Sigmoid colon (tissue), 7 donors: ENCODE results near the gene F8. TPM values are rescaled to one million over a fixed set of nuclear protein-coding genes. Genes with fewer than 3 reads are reported as not detected.
A peak's percentile ranks its signal among the peaks of the same experiment; 100 is the strongest.
"Not testable (repeated sequence)": the region's sequence is repeated elsewhere in the genome, so short reads cannot be mapped to it uniquely, and the experiment has no call there.

Source experiments
- DNase-seq: peaks from one replicate; pipeline ENCODE4 v3.0.0-alpha.2; 2019
- H3K27ac ChIP-seq, 4 donors: fragments of 200-600 bp; sonication (generic); one replicate each; pipeline ENCODE4 v1.5.1; 2016 to 2019; ENCODE audit warnings: mild to moderate bottlenecking in 1 of 4
- H3K27me3 ChIP-seq, 3 donors: fragments of 200-600 bp; sonication (generic); one replicate each; pipeline ENCODE4 v1.5.1; 2019; ENCODE audit warnings: mild to moderate bottlenecking in 1 of 3
- H3K36me3 ChIP-seq, 4 donors: fragments of 200-600 bp; sonication (generic); one replicate each; pipeline ENCODE4 v1.5.1; 2016 to 2019
- H3K4me1 ChIP-seq, 4 donors: fragments of 200-600 bp; sonication (generic); one replicate each; pipeline ENCODE4 v1.5.1; 2017 to 2019
- H3K4me3 ChIP-seq, 4 donors: fragments of 200-600 bp; sonication (generic); one replicate each; pipeline ENCODE4 v1.5.1; 2017 to 2019; ENCODE audit warnings: mild to moderate bottlenecking in 2 of 4, moderate library complexity in 1 of 4
- H3K9me3 ChIP-seq, 4 donors: fragments of 200-600 bp in 3 of 4; sonication (generic) in 3 of 4; one replicate each; pipeline versions ENCODE4 v1.5.1 to v1.6.1; 2013 to 2019
- EP300 ChIP-seq, 4 donors: sonication (generic); formaldehyde crosslinking; IDR thresholded peaks; one replicate each; pipeline ENCODE4 v1.6.1; 2017; ENCODE audit warnings: antibody characterized with exemption in 4 of 4
- POLR2A ChIP-seq, 2 donors: fragments of 450-650 bp; IDR thresholded peaks; one replicate each; pipeline ENCODE4 v1.6.1; 2016; ENCODE audit warnings: antibody characterized with exemption in 2 of 2, mild to moderate bottlenecking in 2 of 2, moderate library complexity in 2 of 2
- POLR2AphosphoS5 ChIP-seq, 4 donors: sonication (generic); formaldehyde crosslinking; IDR thresholded peaks; one replicate each; pipeline ENCODE4 v1.6.1; 2017; ENCODE audit warnings: antibody characterized with exemption in 4 of 4
- WGBS, 2 donors: extraction: QIAGEN DNeasy Blood & Tissue Kit; methylation state at CpG; one replicate each; pipeline ENCODE4 v1.1.7; 2013; 5-methylcytosine and 5-hydroxymethylcytosine counted together
- intact Hi-C: fragments of 100-400 bp; cut with DNase I; formaldehyde crosslinking; loops from one replicate; pipeline ENCODE4 v1.15.1; 2023
- polyA plus RNA-seq, 3 donors: library from polyadenylated mRNA; stranded (reverse); fragments of 200-250 nt; gene quantifications; one replicate each; pipeline ENCODE4 v1.2.3, GENCODE V29; 2013
- total RNA-seq, 4 donors: library from RNA; depleted of rRNA; stranded (reverse); fragments of >200 nt; gene quantifications; one replicate each; pipeline ENCODE4 v1.1.0, GENCODE V29; 2016
- TF ChIP-seq, protein P1 (sequence below), 4 experiments: fragments of 450-650 bp in 3 of 4; fragments of 200-600 bp in 1 of 4; IDR thresholded peaks; one replicate each; pipeline ENCODE4 v1.5.1; 2016 to 2019; ENCODE audit warnings: antibody characterized with exemption in 4 of 4, mild to moderate bottlenecking in 3 of 4, moderate library complexity in 2 of 4
- donor health status: healthy with polysubstance abuse.
- donor health status: Bipolar disorder and iron deficiency.
- donor health status: healthy.

The F8 gene
- total and polyA plus RNA-seq, 7 donors: 2.4 to 20.2 (median 10.0) TPM

- 95% methylated on average over 5 of the region's 5 CpGs for WGBS, 2 donors
These were observed 97.8 kb downstream of the F8 start for GRCh38 chrX:154924771-154925170.

DNA sequence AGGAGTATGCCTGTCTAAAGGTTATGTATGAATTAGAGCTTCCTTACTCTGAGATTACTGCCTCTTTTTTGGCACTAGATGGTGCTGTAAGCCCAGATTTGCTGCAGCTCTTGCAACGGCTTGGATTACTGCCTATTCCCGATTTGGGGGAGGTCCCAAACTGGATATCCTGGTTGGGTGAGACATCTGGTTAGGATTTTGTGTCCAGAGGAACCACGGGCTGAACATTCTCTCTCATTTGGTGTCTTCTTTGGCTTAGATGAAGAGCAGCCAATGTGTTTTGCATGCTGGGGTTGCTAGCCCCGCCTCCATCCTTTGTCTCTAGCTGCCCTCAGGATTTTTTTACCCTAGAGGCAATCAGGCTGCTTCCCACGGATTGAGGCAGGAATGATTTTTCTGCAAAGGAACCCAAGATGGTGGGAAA is 104.5 kb downstream of the F8 start:
- WGBS, 2 donors: 3 to 9% methylated on average over 5 of the region's 5 CpGs
- H3K27me3 ChIP-seq: no peaks in the 10 kb centered on the region
- no peak overlapping the region for H3K27ac ChIP-seq
- DNase-seq: peak; percentile 86
- H3K36me3 ChIP-seq: no peaks in the 10 kb centered on the region
- H3K9me3 ChIP-seq: no peaks in the 10 kb centered on the region
- peak overlapping the region in 1 of 4 donors; percentile 13 for H3K4me3 ChIP-seq
- intact Hi-C loops: loop anchor here (5.0 to 10.0 kb wide), 2 partner anchors 137 to 904 kb away; no protein-coding TSS in a partner anchor
- H3K4me1 ChIP-seq: no peaks in the 10 kb centered on the region
- TF ChIP-seq, protein P1, sequence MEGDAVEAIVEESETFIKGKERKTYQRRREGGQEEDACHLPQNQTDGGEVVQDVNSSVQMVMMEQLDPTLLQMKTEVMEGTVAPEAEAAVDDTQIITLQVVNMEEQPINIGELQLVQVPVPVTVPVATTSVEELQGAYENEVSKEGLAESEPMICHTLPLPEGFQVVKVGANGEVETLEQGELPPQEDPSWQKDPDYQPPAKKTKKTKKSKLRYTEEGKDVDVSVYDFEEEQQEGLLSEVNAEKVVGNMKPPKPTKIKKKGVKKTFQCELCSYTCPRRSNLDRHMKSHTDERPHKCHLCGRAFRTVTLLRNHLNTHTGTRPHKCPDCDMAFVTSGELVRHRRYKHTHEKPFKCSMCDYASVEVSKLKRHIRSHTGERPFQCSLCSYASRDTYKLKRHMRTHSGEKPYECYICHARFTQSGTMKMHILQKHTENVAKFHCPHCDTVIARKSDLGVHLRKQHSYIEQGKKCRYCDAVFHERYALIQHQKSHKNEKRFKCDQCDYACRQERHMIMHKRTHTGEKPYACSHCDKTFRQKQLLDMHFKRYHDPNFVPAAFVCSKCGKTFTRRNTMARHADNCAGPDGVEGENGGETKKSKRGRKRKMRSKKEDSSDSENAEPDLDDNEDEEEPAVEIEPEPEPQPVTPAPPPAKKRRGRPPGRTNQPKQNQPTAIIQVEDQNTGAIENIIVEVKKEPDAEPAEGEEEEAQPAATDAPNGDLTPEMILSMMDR (IDR thresholded peaks at IDR 0.05): peak in 3 of 4 experiments; percentile 17 to 49 (median 18)
- no peak for TF ChIP-seq POLR2A (IDR thresholded peaks at IDR 0.05)
- peak in 1 of 4 donors; percentile 31 for TF ChIP-seq POLR2AphosphoS5 (IDR thresholded peaks at IDR 0.05)
- TF ChIP-seq EP300 (IDR thresholded peaks at IDR 0.05): no peak

More at GRCh38 chrX:154924771-154925170, 97.8 kb downstream of the F8 start:
- H3K4me3 ChIP-seq, H3K27ac ChIP-seq, intact Hi-C loops, DNase-seq, H3K9me3 ChIP-seq, H3K36me3 ChIP-seq, H3K4me1 ChIP-seq, H3K27me3 ChIP-seq: not testable (repeated sequence)

DNA sequence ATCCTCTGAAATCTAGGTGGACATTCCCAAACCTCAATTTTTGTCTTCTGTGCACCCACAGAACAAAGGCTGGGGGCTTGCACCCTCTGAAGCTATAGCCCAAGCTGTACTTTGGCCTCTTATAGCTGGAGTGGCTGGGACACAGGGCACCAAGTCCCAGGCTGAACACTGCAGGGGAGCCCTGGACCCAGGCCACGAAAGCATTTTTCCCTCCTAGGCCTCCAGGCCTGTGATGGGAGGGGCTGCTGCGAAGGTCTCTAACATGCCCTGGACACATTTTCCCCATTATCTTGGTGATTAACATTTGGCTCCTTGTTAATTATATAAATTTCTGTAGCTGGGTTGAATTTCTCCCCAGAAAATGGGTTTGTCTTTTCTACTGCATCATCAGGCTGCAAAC is 108.5 kb downstream of the F8 start:
- Histone ChIP-seq H3K27ac (no peak overlapping the region), H3K36me3 (no peaks in the 10 kb centered on the region), H3K27me3 (no peaks in the 10 kb centered on the region), H3K9me3 (no peaks in the 10 kb centered on the region), H3K4me3 (no peak overlapping the region), H3K4me1 (no peaks in the 10 kb centered on the region)
- DNase-seq: no peak
- no peak for TF ChIP-seq EP300 (IDR thresholded peaks at IDR 0.05)
- TF ChIP-seq POLR2AphosphoS5 (IDR thresholded peaks at IDR 0.05): no peak
- TF ChIP-seq, protein P1 (IDR thresholded peaks at IDR 0.05): no peak
- no peak for TF ChIP-seq POLR2A (IDR thresholded peaks at IDR 0.05)
- WGBS, 2 donors: 96 to 99% methylated on average over 2 of the region's 2 CpGs
- intact Hi-C loops: loop anchor here (10.0 kb wide), 1 partner anchor 141 kb away; no protein-coding TSS in a partner anchor

GRCh38 chrX:154910528-154910927 is 112.0 kb downstream of the F8 start:
- WGBS, 2 donors: 76 to 87% methylated on average over 11 of the region's 11 CpGs
- intact Hi-C loops: loop anchor here (10.0 kb wide), 1 partner anchor 144 kb away; no protein-coding TSS in a partner anchor
- H3K27ac ChIP-seq: not testable (repeated sequence)

GRCh38 chrX:154910048-154910447 is 112.5 kb downstream of the F8 start:
- intact Hi-C loops: loop anchor here (10.0 kb wide), 1 partner anchor 145 kb away; no protein-coding TSS in a partner anchor
- H3K27me3 ChIP-seq, H3K27ac ChIP-seq, H3K4me3 ChIP-seq, DNase-seq, H3K36me3 ChIP-seq, H3K4me1 ChIP-seq, H3K9me3 ChIP-seq: not testable (repeated sequence)
- WGBS, 2 donors: 92 to 94% methylated on average over 4 of the region's 4 CpGs

More at GRCh38 chrX:154910528-154910927, 112.0 kb downstream of the F8 start:
- not testable (repeated sequence) for DNase-seq, H3K36me3 ChIP-seq, H3K4me3 ChIP-seq, H3K27me3 ChIP-seq, H3K9me3 ChIP-seq, H3K4me1 ChIP-seq

- no peak overlapping the region for H3K27ac ChIP-seq
- no peaks in the 10 kb centered on the region for H3K27me3 ChIP-seq
- H3K4me3 ChIP-seq: no peak overlapping the region
- no peaks in the 10 kb centered on the region for H3K36me3 ChIP-seq
- no peak for DNase-seq
- intact Hi-C loops: no loop called here
- 82 to 85% methylated on average over 3 of the region's 3 CpGs for WGBS, 2 donors
- no peaks in the 10 kb centered on the region for H3K9me3 ChIP-seq
- no peaks in the 10 kb centered on the region for H3K4me1 ChIP-seq
- no peak for TF ChIP-seq EP300 (IDR thresholded peaks at IDR 0.05)
- TF ChIP-seq, protein P1 (IDR thresholded peaks at IDR 0.05): no peak
- no peak for TF ChIP-seq POLR2A (IDR thresholded peaks at IDR 0.05)
- no peak for TF ChIP-seq POLR2AphosphoS5 (IDR thresholded peaks at IDR 0.05)
These were observed 113.7 kb downstream of the F8 start for GRCh38 chrX:154908821-154909220.
